Adrenal gland (tissue), 5 donors: ENCODE results near the gene C10orf67.

ENCODE experiments used
- CTCF ChIP-seq, 6 experiments: fragments of 450-650 bp in 4 of 6; fragments of 200-600 bp in 2 of 6; sonication (generic) in 1 of 6; IDR thresholded peaks; 1 replicate in 5 of 6; 2 replicates in 1 of 6; pipeline versions ENCODE4 v1.5.1 to v1.8.0; 2016 to 2021; ENCODE audit warnings: antibody characterized with exemption in 6 of 6, mild to moderate bottlenecking in 2 of 6, moderate library complexity in 1 of 6
- POLR2A ChIP-seq, 2 donors: fragments of 450-650 bp; IDR thresholded peaks; one replicate each; pipeline ENCODE4 v1.6.1; 2017; ENCODE audit warnings: antibody characterized with exemption in 2 of 2, mild to moderate bottlenecking in 2 of 2, moderate library complexity in 1 of 2
- donor health status: DM: no; HTN: no; CAD: no.

GRCh38 chr10:23262928-23263327 is 81.7 kb downstream of the C10orf67 start:
- TF ChIP-seq POLR2A (IDR thresholded peaks at IDR 0.05) (no peak), CTCF (IDR thresholded peaks at IDR 0.05) (no peak)
